A673 (cell line): ENCODE data around the gene KCNJ9. TPM values are rescaled to one million over a fixed set of nuclear protein-coding genes. Genes with fewer than 3 reads are reported as not detected.

Source experiments
- BruUV-seq: library from RNA; stranded (reverse); fragments of 400-500 nt; replicated peaks from 2 replicates; lab custom pipeline; 2021; lab: Mats Ljungman, UMichigan
- CTCF ChIA-PET: fragments of 300-600 bp; sonication (Branson Sonifier 250); formaldehyde crosslinking; loops from one replicate; lab custom pipeline; 2022; ENCODE audit warnings: antibody characterized with exemption; lab: Charles Lee
- POLR2A ChIA-PET: fragments of 300-600 bp; sonication (Branson Sonifier 250); formaldehyde crosslinking; loops from one replicate; lab custom pipeline; 2022; ENCODE audit warnings: antibody characterized with exemption; ENCODE audit not compliant: low non-redundant PET; lab: Charles Lee
- DNase-seq: peaks from one replicate; pipeline ENCODE4 v3.0.0-alpha.2; 2015; ENCODE audit warnings: low spot score
- H3K27ac ChIP-seq: fragments of 200-600 bp; sonication (generic); 2 replicates; pipeline ENCODE4 v1.5.1; 2016; ENCODE audit warnings: mixed run types, low read depth, mild to moderate bottlenecking, mixed read lengths, antibody characterized with exemption, low read length; ENCODE audit not compliant: poor library complexity, severe bottlenecking
- H3K27me3 ChIP-seq: fragments of 200-600 bp; sonication (generic); replicated peaks from 2 replicates; pipeline ENCODE4 v1.6.1; 2017; ENCODE audit warnings: mixed run types, low read depth, mild to moderate bottlenecking, mixed read lengths, antibody characterized with exemption, low read length; ENCODE audit not compliant: insufficient read depth, poor library complexity
- H3K36me3 ChIP-seq: fragments of 200-600 bp; sonication (generic); 2 replicates; pipeline ENCODE4 v1.6.1; 2016; ENCODE audit warnings: mixed run types, mild to moderate bottlenecking, mixed read lengths, antibody characterized with exemption, low read length; ENCODE audit not compliant: insufficient read depth, poor library complexity, severe bottlenecking
- H3K4me1 ChIP-seq: fragments of 200-600 bp; sonication (generic); 2 replicates; pipeline ENCODE4 v1.6.1; 2017; ENCODE audit warnings: mixed run types, mild to moderate bottlenecking, mixed read lengths, antibody characterized with exemption, low read length; ENCODE audit not compliant: insufficient read depth, poor library complexity, severe bottlenecking
- H3K4me3 ChIP-seq: fragments of 200-600 bp; sonication (generic); 2 replicates; pipeline ENCODE4 v1.5.1; 2016; ENCODE audit warnings: low read depth, mixed run types, mild to moderate bottlenecking, mixed read lengths, low read length; ENCODE audit not compliant: poor library complexity, severe bottlenecking
- H3K9me3 ChIP-seq: fragments of 200-600 bp; sonication (generic); 2 replicates; pipeline ENCODE4 v1.6.1; 2016; ENCODE audit warnings: mixed run types, low read depth, mild to moderate bottlenecking, mixed read lengths, antibody characterized with exemption, low read length; ENCODE audit not compliant: poor library complexity, severe bottlenecking
- EZH2 ChIP-seq: fragments of 200-600 bp; sonication (generic); IDR thresholded peaks from 2 replicates; pipeline ENCODE4 v1.6.1; 2017; ENCODE audit warnings: borderline replicate concordance, low read depth, mild to moderate bottlenecking, mixed read lengths, antibody characterized with exemption, low read length; ENCODE audit not compliant: poor library complexity, severe bottlenecking
- intact Hi-C: fragments of 100-400 bp; cut with micrococcal nuclease; formaldehyde crosslinking; loops from one replicate; pipeline ENCODE4 v1.10.0; 2022; ENCODE audit not compliant: unreplicated experiment
- total RNA-seq: library from RNA; stranded (reverse); gene quantifications from 2 replicates; pipeline ENCODE4 v1.2.3, GENCODE V29; 2021
- TF ChIP-seq, protein P1 (sequence below): fragments of 300-800, 200-600 bp; sonication (generic); conservative IDR thresholded peaks from 2 replicates; pipeline ENCODE4 v1.5.1; 2017; ENCODE audit warnings: low read depth, mild to moderate bottlenecking, antibody characterized with exemption, low read length, moderate library complexity, mixed read lengths

Gene KCNJ9
- total RNA-seq, 1 experiment from 2014 or later, result not detected

DNA sequence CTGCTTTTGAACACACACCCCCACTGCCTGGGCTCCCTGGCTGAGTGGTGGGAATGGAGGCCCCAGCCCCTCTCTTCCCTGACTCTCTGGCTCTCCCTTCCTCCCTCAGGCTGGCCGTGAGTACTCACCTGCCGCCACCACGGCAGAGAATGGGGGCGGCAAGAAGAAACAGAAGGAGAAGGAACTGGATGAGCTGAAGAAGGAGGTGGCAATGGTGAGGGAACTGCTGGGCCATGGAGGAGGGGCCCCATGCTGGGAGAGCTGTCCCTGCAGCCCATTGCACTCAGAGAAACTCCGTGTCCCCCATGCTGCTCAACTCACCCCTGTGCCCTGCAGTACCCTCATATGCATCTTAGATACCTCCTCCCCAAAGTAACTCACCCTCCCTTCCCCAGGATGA, 39.5 kb downstream of the KCNJ9 start:
- BruUV-seq, result no TSS peak
- Histone ChIP-seq H3K4me1 (no peaks in the 10 kb centered on the region), H3K27me3 (no peaks in the 10 kb centered on the region), H3K27ac (no peak overlapping the region), H3K4me3 (no peak overlapping the region), H3K36me3 (no peaks in the 10 kb centered on the region), H3K9me3 (no peaks in the 10 kb centered on the region)
- no peak for DNase-seq
- intact Hi-C loops, result no loop called here
- POLR2A ChIA-PET, result no interaction called here
- CTCF ChIA-PET, result no interaction called here
- no peak for TF ChIP-seq EZH2
- TF ChIP-seq, protein P1, sequence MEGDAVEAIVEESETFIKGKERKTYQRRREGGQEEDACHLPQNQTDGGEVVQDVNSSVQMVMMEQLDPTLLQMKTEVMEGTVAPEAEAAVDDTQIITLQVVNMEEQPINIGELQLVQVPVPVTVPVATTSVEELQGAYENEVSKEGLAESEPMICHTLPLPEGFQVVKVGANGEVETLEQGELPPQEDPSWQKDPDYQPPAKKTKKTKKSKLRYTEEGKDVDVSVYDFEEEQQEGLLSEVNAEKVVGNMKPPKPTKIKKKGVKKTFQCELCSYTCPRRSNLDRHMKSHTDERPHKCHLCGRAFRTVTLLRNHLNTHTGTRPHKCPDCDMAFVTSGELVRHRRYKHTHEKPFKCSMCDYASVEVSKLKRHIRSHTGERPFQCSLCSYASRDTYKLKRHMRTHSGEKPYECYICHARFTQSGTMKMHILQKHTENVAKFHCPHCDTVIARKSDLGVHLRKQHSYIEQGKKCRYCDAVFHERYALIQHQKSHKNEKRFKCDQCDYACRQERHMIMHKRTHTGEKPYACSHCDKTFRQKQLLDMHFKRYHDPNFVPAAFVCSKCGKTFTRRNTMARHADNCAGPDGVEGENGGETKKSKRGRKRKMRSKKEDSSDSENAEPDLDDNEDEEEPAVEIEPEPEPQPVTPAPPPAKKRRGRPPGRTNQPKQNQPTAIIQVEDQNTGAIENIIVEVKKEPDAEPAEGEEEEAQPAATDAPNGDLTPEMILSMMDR, result no peak

DNA sequence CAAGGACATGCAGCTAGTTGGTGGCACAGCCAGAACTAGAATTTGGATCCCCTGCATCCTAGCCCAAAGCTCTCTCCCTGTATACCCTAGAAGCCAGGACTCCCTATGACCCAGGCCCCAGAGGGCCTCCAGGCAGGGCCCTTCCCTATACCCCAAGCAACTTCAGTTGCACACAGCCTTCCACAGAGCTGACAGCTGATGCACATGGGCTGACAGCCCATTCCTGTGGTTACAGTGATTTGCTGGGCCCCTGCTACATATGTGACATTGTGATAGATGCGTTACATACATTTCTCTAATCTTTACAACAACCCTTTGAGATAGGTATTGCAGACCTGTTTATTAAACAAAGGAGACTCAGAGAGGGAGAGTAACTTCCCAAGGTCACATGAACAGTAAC, 40.0 kb downstream of the KCNJ9 start:
- TF ChIP-seq, protein P1, result no peak
- TF ChIP-seq EZH2, result no peak
- Histone ChIP-seq H3K4me3 (no peak overlapping the region), H3K27ac (no peak overlapping the region), H3K9me3 (no peaks in the 10 kb centered on the region), H3K4me1 (no peaks in the 10 kb centered on the region), H3K27me3 (no peaks in the 10 kb centered on the region), H3K36me3 (no peaks in the 10 kb centered on the region)
- POLR2A ChIA-PET, result no interaction called here
- no TSS peak for BruUV-seq
- intact Hi-C loops, result no loop called here
- CTCF ChIA-PET, result no interaction called here
- no peak for DNase-seq

DNA sequence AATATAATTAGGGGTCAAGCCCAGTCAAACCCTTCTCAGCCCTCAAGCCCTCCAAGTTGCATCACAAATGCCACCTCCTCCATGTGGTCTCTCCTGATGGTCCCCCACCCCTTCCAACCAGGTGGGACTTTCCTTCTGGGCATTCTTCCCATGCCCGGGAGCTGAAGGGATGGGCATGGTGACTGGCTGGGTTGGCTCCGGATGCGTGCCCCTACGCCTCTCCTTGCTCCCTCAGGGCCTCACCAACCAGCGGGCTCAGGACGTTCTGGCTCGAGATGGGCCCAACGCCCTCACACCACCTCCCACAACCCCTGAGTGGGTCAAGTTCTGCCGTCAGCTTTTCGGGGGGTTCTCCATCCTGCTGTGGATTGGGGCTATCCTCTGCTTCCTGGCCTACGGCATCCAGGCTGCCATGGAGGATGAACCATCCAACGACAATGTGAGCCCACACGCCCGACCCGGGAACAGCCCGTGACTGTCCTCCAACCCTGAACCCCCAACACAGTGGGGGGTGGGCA, 41.7 kb downstream of the KCNJ9 start:
- Histone ChIP-seq H3K27me3 (no peaks in the 10 kb centered on the region), H3K36me3 (no peaks in the 10 kb centered on the region), H3K9me3 (no peaks in the 10 kb centered on the region), H3K4me1 (no peaks in the 10 kb centered on the region), H3K4me3 (no peak overlapping the region), H3K27ac (no peak overlapping the region)
- TF ChIP-seq EZH2, result no peak
- TF ChIP-seq, protein P1, result no peak
- intact Hi-C loops, result no loop called here
- CTCF ChIA-PET, result interaction anchor here (0.6 kb wide), 1 partner anchor 25 kb away, joined by 4 read pairs; no protein-coding TSS in a partner anchor
- POLR2A ChIA-PET, result no interaction called here
- DNase-seq, result no peak
- no TSS peak for BruUV-seq
